ENCODE data around the gene SHANK2.

Gene SHANK2

GRCh38 chr11:71249301-71249700 lies 3.1 kb downstream of the SHANK2 start:
- no peak overlapping the region for H3K4me3 ChIP-seq (ENCODE audit: low read depth, low read length)
- TF ChIP-seq CTCF (IDR thresholded peaks at IDR 0.05; ENCODE audit: borderline replicate concordance, insufficient read depth, low read depth, low read length): no peak

GRCh38 chr11:71248656-71249055 lies 3.7 kb downstream of the SHANK2 start:
- no peak overlapping the region for H3K4me3 ChIP-seq (ENCODE audit: low read depth, low read length)
- no peak for TF ChIP-seq CTCF (IDR thresholded peaks at IDR 0.05; ENCODE audit: borderline replicate concordance, insufficient read depth, low read depth, low read length)

GRCh38 chr11:71248251-71248570 lies 4.2 kb downstream of the SHANK2 start:
- no peak overlapping the region for H3K4me3 ChIP-seq (ENCODE audit: low read depth, low read length)
- TF ChIP-seq CTCF (IDR thresholded peaks at IDR 0.05; ENCODE audit: borderline replicate concordance, insufficient read depth, low read depth, low read length): no peak

- H3K4me3 ChIP-seq (ENCODE audit: low read depth, low read length): no peak overlapping the region
- no peak for TF ChIP-seq CTCF (IDR thresholded peaks at IDR 0.05; ENCODE audit: borderline replicate concordance, insufficient read depth, low read depth, low read length)
Measured at GRCh38 chr11:71247551-71248250, 4.7 kb downstream of the SHANK2 start.

GRCh38 chr11:71246559-71246958 lies 5.8 kb downstream of the SHANK2 start:
- TF ChIP-seq CTCF (IDR thresholded peaks at IDR 0.05; ENCODE audit: borderline replicate concordance, insufficient read depth, low read depth, low read length): no peak
- H3K4me3 ChIP-seq (ENCODE audit: low read depth, low read length): no peak overlapping the region

GRCh38 chr11:71245601-71246391 lies 6.6 kb downstream of the SHANK2 start:
- TF ChIP-seq CTCF (IDR thresholded peaks at IDR 0.05; ENCODE audit: borderline replicate concordance, insufficient read depth, low read depth, low read length): no peak
- H3K4me3 ChIP-seq (ENCODE audit: low read depth, low read length): no peak overlapping the region
